DND-41 (cell line): ENCODE results near the gene MYADM.

Source experiments
- CTCF ChIP-seq: IDR thresholded peaks from 2 replicates; pipeline ENCODE4 v1.5.1; 2012; ENCODE audit warnings: borderline replicate concordance, low read length, moderate library complexity, mild to moderate bottlenecking; ENCODE audit not compliant: poor library complexity, severe bottlenecking; ENCODE audit errors: extremely low read depth
- EZH2 ChIP-seq: IDR thresholded peaks from 3 replicates; pipeline ENCODE4 v1.6.1; 2012; ENCODE audit warnings: borderline replicate concordance, low read depth, mild to moderate bottlenecking, moderate library complexity, low read length, inconsistent platforms; ENCODE audit not compliant: severe bottlenecking

DNA sequence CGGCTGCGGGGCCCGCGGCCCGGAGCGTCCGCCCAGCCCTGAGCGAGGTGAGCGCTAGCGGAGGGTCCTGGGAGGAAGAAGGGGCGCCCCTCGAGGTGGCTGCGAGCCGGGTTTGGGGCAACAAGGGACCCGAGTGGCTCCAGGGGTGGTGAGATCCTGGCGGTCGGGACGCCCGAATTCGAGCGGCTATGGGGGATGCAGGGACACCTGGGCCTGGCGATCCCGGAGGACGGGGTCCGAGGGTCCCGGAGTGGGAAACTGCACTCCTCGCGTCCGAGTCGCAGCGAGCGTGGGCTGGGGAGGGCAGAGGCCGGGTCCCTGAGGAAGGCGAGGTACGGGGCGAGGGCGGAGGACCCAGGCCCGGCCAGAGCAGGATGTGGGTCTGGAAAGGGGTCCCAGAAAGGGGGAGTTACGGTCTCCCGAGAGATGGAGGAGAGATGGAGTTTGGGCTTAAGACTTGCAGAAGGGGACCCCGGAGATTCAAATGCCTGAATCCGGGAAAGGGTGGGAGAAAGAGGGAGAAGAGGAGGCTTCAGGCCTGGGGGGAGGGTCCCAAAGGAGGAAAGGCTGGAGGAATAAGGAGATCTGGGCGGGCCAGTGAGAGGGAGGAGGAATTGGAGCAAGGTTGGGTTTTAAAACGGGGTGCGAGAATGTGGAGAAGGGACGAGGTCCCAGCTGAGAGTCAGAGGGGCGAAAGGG lies 41.9 kb downstream of the MYADM start:
- no peak for TF ChIP-seq CTCF
- no peak for TF ChIP-seq EZH2
